GM12892 (cell line): ENCODE measurements around the gene ORMDL2.
A peak's percentile ranks its signal among the peaks of the same experiment; 100 is the strongest.
"Not testable (repeated sequence)": the region's sequence is repeated elsewhere in the genome, so short reads cannot be mapped to it uniquely, and the experiment has no call there.

Experiments used
- DNase-seq: peaks from one replicate; pipeline ENCODE4 v3.0.0; 2011; ENCODE audit not compliant: insufficient read length
- FAIRE-seq: peaks from 2 replicates; lab custom pipeline; 2011; peaks lifted over from hg19 to GRCh38; lab: Jason Lieb, UNC
- POLR2A ChIP-seq: IDR thresholded peaks from 2 replicates; pipeline ENCODE4 v1.6.1; 2011; ENCODE audit warnings: low read depth, low read length, control low read depth
- POLR2AphosphoS5 ChIP-seq: IDR thresholded peaks from 2 replicates; pipeline ENCODE4 v1.6.1; 2011; ENCODE audit warnings: low read depth, low read length, control low read depth
- TAF1 ChIP-seq: IDR thresholded peaks from 2 replicates; pipeline ENCODE4 v1.6.1; 2011; ENCODE audit warnings: low read depth, mild to moderate bottlenecking, control low read depth, low read length, borderline replicate concordance

The ORMDL2 gene

DNA sequence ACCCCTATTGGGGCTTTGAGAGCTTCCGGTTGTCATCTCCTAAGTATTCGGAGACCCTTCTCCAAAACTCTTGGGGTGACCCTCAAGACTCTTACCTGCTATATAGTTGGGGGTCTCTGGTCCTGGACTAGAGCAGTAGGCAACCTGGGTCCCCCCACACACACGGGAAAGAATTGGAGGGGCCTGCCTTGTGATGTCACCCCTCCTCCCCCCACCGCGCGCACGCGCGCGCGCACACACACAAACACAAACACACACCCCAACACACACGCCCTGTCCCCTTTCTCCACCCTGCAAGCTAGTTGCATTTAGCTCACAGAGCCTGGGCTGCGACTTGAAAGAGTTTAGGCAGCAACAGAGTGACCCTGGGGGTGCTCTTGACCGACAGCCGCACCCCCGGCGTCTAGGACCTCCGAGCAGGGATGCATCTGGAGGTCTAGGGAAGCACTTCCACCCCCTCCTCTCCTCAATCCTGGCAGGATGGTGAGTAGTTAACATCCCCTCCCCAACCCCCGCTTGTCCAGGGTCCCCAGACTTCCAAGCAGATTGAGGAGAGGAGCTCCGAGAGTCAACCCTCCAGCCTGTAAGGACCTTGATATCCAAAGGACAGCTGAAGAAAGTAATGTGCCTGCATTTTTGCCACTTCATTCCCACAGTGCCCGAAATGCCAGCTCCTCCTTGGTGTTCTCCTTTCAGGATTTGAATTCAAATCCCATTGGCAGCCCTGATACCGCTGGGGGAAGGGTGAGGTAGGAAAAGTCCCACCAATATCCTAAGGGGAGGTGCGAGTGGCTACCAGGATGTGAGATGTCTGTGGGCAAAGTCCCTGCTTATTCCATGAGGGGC, 13.0 kb downstream of the ORMDL2 start:
- peak; percentile 60 for FAIRE-seq
- TF ChIP-seq POLR2AphosphoS5 (no peak), TAF1 (no peak), POLR2A (no peak)
- DNase-seq, result peak; percentile 58

DNA sequence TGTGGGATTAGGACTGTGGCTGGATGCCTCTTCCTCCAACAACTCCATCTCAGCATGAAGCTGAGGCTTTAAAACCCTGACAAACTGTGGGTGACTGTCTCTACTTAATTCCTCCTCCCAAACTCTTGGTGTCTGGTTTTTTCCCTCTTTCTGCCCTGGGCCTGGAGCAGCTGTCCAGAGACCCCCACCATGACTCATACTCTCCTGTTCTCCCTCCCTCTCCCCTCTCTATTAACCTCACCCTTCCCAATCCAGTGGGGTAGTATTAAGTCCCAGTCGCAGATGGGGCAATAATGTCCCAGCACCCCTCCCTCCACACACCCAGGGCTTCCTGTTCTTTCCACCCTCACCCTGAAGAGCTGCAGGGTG, 13.6 kb downstream of the ORMDL2 start:
- FAIRE-seq (no peak), DNase-seq (no peak)
- TF ChIP-seq POLR2A (no peak), POLR2AphosphoS5 (no peak), TAF1 (no peak)

DNA sequence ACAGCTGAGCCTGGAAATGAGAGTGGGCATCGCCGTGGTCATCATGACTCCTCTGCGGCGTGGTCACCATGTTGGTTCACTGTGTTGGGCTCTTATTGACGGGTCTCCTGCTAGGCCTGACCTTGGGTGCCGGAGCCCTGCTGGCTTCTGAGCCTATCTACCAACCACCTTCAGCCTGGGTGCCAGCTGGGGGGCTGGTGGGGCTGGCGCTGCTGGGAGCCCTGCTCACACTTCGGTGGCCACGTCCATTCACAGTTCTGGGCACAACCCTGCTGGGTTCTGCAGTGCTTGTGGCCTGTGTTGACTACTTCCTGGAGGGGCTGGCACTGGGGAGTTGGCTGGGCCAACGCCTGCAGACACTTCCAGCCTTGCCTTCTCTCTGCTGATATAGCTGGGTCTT, 15.2 kb downstream of the ORMDL2 start:
- DNase-seq, result no peak
- TF ChIP-seq POLR2AphosphoS5 (no peak), TAF1 (no peak), POLR2A (no peak)
- FAIRE-seq, result no peak

DNA sequence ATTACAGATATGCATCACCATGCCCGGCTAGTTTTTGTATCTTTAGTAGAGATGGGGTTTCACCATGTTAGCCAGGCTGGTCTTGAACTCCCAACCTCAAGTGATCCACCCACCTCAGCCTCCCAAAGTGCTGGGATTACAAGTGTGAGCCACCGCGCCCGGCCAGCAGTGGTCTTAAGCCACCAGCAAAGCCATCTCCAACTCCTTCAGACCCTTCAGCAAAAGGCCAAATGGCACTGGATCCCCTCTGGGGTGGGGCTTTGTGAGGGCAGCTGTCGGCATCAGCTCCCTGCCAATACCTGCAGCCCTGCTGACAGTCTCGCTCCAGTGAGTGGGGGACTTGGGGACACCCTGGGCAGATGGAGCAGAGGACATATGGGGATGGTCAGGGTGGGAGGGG, 16.6 kb downstream of the ORMDL2 start:
- FAIRE-seq, result not testable (repeated sequence)

DNA sequence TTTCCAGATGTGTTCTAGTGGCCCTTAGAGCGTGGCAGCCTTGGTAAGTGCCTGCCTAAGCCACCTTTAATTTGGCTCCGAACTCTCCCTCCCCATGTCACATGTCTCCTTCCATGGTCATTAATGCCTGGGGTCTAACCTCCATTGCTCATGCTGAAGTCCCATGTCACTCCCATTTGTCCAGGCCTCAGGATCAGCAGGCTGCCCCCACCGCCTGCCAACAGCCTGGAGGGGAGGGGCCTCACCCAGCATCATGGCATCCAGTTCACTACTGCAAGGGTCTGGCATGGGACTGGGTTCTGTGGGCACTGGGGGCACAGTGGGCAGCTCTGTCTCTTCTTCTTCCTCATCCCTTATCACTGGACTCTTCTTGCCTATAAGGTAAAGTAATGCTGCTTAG, 20.5 kb downstream of the ORMDL2 start:
- no peak for TF ChIP-seq POLR2A
- no peak for TF ChIP-seq TAF1
- TF ChIP-seq POLR2AphosphoS5, result no peak
- FAIRE-seq (no peak), DNase-seq (no peak)

More for the DNA sequence above, 16.6 kb downstream of the ORMDL2 start:
- not testable (repeated sequence) for DNase-seq

DNA sequence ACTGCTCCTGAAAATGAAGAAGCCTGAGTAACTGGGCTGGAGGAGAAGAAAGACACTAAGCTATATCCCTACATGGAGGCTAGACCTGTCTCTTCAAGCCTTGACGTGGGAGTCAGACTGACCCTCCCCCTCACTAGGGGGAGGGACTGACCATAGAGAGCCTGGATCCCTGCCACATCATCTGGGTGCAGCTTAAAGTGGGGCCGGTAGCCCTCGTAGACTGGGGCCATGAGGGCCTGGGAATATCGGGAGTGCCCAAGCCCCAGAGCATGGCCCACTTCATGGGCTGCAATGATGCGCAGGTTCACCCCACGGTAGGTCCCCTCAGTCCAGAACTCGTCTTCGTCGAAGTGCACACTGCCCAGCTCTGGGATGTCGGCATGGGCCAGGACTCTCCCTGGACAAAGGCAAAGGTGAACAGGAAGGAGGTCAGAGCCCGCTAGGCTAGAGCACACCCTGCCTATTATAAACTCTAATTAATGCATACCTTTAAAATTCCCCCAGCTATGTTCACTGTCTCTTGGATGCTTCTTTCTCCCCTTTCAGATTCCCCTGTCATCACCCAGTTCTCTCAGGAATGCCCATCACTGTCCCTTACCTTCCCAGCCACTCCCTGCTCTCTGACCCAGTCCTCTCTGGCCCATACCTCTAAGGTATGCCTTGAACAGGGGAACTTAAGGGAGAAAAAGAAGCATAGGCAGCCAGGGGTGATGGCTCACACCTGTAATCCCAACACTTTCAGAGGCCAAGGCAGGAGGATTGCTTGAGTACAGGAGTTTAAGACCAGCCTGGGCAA, 21.7 kb downstream of the ORMDL2 start:
- FAIRE-seq, result no peak
- no peak for DNase-seq
- TF ChIP-seq TAF1 (no peak), POLR2A (no peak), POLR2AphosphoS5 (no peak)

DNA sequence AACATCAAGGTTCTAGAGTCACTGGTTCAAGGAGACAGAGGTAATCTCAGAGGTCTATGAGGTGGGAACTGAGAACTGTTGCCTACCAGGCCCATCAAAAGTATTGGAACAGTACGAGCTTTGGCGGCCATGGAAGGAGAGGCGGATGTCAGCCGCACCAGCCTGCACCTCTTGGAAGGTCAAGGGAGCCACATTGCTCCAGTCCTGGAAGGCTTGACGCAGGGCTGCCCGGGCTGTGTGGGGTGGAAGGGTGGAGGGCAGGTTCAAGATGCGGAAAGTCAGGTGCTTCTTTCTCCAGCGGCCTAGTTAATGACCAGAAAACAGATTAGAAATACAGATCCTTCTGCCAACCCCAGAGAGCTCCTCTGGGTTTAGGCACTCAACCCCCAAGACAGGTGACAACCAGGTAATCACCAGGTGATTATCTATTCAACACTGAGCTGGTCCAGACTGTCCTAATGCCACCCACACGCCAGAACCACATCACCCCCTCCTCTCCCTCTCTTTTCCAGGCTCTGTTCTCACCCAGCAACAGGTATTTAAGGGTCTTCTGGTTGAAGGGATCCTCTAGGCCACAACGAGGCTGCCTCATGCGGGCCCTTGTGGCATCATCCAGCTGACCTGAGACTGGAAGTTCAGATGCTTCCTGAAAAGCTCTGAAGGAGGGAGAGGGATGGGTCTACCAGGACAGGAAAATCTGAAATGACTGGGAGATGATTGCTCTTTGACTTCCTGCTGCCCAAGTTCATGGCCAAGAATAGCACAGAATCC, 22.9 kb downstream of the ORMDL2 start:
- FAIRE-seq (no peak), DNase-seq (no peak)
- TF ChIP-seq POLR2AphosphoS5, result no peak
- TF ChIP-seq POLR2A, result no peak
- no peak for TF ChIP-seq TAF1

DNA sequence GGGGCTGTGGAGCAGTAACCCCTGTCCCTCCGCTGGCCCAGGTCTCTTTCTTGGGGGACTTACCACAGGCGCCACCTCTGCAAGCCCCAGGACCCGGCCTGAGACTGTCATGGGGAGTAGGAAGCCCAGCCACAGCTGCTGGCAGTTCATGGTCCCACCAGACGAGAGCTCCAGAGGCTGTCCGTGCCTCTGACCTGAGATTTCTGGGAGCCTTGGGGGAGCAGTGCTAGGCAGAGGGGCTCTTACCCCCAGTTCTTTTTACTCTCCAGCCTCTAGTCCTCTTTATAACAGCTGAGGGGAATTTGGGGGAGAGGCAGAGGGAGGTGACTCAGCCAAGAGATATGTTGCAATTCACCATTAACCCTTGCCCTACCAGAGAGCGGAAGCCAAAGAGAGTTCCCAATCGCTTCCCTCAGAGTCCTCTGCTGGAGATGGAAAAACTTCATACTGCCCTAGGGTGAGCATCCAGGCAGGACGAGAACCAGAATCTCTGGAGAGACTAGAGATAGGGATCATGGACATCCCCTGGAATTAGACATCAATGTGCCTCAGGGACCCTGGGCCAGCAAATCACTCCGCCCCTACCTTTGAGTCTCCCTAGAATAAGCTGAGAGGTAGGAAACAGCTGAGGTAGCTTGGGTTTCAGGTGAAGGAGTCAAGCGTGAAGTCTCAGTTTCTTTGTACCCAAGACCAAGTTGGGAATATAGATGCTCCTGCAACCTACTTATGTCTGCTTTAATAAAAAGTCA, 25.0 kb downstream of the ORMDL2 start, which contains the start of gene MMP19:
Gene MMP19, minus strand, starts transcription at position 256 of the 749 bp plus-strand sequence. Its CDS starts 106 bp downstream, at position 150.
- no peak for TF ChIP-seq POLR2AphosphoS5
- no peak for TF ChIP-seq TAF1
- no peak for TF ChIP-seq POLR2A
- FAIRE-seq (no peak), DNase-seq (no peak)

DNA sequence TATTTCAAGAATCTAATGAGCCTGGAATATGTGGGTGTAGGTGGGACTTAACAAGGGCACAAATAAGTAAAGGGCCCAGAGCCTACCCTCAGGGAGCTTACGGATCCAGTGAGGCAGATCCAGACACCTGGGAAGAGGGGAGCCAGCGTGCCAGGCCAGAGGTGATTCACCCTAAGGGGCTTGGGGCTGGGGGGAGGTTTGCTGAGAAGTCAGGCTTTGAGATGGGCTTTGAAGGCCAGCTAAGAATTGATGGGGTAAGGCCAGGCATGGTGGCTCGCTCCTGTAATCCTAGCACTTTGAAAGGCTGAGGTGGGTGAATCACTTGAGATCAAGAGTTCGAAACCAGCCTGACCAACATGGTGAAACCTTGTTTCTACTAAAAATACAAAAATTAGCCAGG, 25.6 kb downstream of the ORMDL2 start:
- no peak for FAIRE-seq

DNA sequence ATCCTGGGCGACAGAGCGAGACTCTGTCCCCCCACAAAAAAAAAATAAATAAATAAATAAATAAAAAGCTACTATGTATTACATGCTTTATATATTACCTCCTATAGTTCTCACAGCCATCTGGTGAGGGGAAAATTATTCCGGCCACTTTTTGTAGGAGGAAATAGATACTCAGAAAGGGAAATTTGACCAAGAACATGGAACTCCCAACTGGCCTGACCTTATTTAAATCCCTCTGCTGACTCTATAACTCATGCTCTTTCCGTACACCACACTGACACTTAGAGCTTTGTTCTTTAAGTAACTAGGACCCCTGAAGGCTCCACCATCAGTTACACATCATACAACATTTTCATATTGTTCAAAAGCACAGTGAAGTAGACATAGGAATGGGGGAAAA, 27.1 kb downstream of the ORMDL2 start:
- no peak for TF ChIP-seq POLR2A
- no peak for TF ChIP-seq POLR2AphosphoS5
- TF ChIP-seq TAF1, result no peak
- FAIRE-seq, result no peak
- DNase-seq, result no peak

More for the DNA sequence above, 25.6 kb downstream of the ORMDL2 start:
- no peak for DNase-seq
- TF ChIP-seq POLR2AphosphoS5 (no peak), POLR2A (no peak), TAF1 (no peak)

DNA sequence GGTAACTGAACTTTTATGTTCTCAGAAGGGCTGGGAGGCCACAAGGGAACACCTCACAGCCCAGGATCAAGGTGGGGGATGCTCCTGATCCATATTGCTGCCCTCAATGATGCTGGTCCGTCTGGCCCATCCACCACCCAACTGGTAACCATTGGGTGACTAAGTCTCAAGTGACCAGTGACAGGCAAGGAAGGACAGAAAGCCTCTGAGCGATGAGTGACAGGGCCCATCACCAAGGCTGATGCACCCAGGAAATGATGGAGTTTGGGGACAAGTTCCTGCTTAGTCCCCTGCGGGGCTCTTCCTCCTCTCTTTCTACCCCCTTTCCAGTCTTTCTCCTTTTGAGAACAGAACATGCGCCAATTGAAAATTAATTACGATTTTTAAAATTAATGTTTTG, 27.5 kb downstream of the ORMDL2 start:
- no peak for TF ChIP-seq POLR2AphosphoS5
- no peak for TF ChIP-seq TAF1
- no peak for TF ChIP-seq POLR2A
- DNase-seq, result no peak
- FAIRE-seq, result no peak
